ENCODE measurements around the gene SLC35B2.

SLC35B2 gene

GRCh38 chr6:44285552-44286284 is 28.4 kb upstream of the SLC35B2 start:
- DNase-seq, result no peak

- no peak for DNase-seq
Observed at GRCh38 chr6:44284867-44285266, 27.5 kb upstream of the SLC35B2 start.

GRCh38 chr6:44284121-44284520 is 26.8 kb upstream of the SLC35B2 start:
- no peak for DNase-seq

GRCh38 chr6:44278774-44279697 is 21.7 kb upstream of the SLC35B2 start:
- no peak for DNase-seq

GRCh38 chr6:44278315-44278714 is 21.0 kb upstream of the SLC35B2 start:
- no peak for DNase-seq

- no peak for DNase-seq
Observed at GRCh38 chr6:44277763-44278162, 20.4 kb upstream of the SLC35B2 start.

GRCh38 chr6:44276667-44277640 is 19.6 kb upstream of the SLC35B2 start:
- DNase-seq, result no peak

- no peak for DNase-seq
Observed at GRCh38 chr6:44275749-44276648, 18.7 kb upstream of the SLC35B2 start.

GRCh38 chr6:44275271-44275748 is 18.0 kb upstream of the SLC35B2 start:
- DNase-seq, result no peak

- DNase-seq, result no peak
Observed at GRCh38 chr6:44273617-44274016, 16.3 kb upstream of the SLC35B2 start.

GRCh38 chr6:44272999-44273566 is 15.8 kb upstream of the SLC35B2 start:
- no peak for DNase-seq

GRCh38 chr6:44272529-44272928 is 15.2 kb upstream of the SLC35B2 start:
- no peak for DNase-seq

GRCh38 chr6:44271914-44272313 is 14.6 kb upstream of the SLC35B2 start:
- no peak for DNase-seq

GRCh38 chr6:44271406-44271723 is 14.0 kb upstream of the SLC35B2 start:
- no peak for DNase-seq

GRCh38 chr6:44270526-44271405 is 13.4 kb upstream of the SLC35B2 start:
- DNase-seq, result no peak

- DNase-seq, result no peak
Observed at GRCh38 chr6:44269921-44270525, 12.7 kb upstream of the SLC35B2 start, which contains the start of gene TMEM151B. TSS of gene TMEM151B (plus strand) at chr6:44270450. CDS start at chr6:44270743, 293 bp downstream.

- DNase-seq, result no peak
Observed at GRCh38 chr6:44269178-44269920, 12.0 kb upstream of the SLC35B2 start.

GRCh38 chr6:44268095-44268628 is 10.8 kb upstream of the SLC35B2 start:
- DNase-seq, result no peak

GRCh38 chr6:44267252-44267651 is 9.9 kb upstream of the SLC35B2 start:
- no peak for DNase-seq

All from amniotic stem cell (primary cell).